ENCODE measurements around the gene HPCA.

The HPCA gene

GRCh38 chr1:32939655-32940371 is 53.5 kb downstream of the HPCA start:
- no peak for DNase-seq

DNA sequence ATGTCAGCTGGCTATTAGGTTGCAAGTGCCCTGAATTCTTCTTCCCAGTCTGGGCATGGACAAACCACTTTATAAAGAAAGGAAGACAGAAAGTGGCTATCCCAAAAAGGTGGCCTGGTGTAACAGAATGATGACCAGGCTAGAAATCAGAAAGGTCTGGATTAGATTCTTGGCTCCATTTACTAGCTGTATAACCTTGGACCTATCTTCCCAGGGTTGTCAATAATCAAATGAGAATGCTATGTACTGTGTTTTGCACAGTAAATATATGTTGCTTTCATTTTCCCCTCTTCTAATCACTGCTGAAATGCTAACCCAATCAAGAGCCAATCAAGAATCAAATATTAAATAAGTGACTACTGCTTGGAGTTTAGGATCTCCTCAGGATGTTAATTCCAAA is 57.9 kb downstream of the HPCA start:
- no peak for DNase-seq
